ENCODE measurements around the gene CZIB. TPM values are rescaled to one million over a fixed set of nuclear protein-coding genes. Genes with fewer than 3 reads are reported as not detected.

Gene CZIB
- total and polyA plus RNA-seq, 2 of the 4 experiments (the other 2 are of a cell fraction) = 41.0 to 58.9 TPM

DNA sequence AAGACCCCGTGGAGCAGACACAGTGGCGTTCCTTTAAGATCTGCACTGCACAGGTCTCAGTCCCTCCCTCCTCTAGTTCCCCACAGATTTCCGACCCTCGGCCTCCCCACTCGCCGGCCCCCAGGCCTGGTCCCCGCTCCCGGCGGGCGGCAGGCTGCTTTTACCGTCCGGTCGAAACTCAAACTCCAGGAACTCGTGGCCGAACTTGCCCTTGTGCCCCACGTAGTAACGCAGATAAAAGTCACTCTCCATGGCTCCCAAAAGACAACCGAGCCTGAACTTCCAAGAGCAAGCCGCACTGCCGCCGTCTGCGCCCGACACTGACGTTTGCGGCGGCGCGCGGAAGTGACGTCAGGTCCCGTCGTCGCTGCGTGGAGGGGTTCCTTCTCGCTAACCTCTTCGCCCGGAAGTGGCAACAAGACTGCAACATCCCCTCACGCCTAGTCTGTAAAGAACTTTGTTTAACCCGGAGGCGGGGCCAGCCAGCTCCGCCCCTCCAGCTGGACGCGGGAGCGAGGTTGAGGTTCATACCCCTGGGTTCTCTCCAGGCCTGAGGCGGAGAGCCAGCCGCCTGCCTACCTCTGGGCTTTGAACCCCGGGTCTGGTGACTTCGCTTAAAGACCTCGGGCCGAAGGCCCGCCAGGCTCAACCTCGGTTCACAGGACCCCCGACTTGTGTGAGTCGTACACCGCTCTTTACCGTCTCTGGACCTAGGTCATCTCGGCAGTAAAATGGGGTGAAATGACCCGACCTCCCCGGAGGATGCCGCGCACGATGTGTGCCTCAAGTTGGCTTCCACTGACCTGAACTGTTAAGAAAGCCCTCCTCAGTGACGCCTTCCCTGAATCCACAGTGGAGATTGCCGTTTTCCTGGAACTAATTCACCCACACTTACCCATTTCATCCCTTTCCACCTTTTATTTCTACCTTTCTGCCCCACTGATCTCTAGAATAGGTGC, 18.0 kb upstream of the CZIB start, which contains the start of gene MAGOH:
TSS of gene MAGOH (minus strand) at position 322 of the 959 bp plus-strand sequence. CDS start at position 252, 70 bp downstream.
- H3K79me1 ChIP-seq (ENCODE audit: low read depth in 1 of 2, low read length in 2 of 2) = peaks cover 30 to 42% of the 10 kb centered on the region in 2 experiments
- no peak for TF ChIP-seq CHD1 (IDR thresholded peaks at IDR 0.05; ENCODE audit: low read depth, low read length)
- TF ChIP-seq RAD21 (IDR thresholded peaks at IDR 0.05; ENCODE audit: low read length) = peak; percentile 1; the same call in 1 of the 2 replicates
- no peak for TF ChIP-seq RCOR1 (IDR thresholded peaks at IDR 0.05; ENCODE audit: insufficient replicate concordance, low read length)
- TF ChIP-seq MAFK (IDR thresholded peaks at IDR 0.05; ENCODE audit: low read depth, low read length) = no peak
- TF ChIP-seq, protein P1, sequence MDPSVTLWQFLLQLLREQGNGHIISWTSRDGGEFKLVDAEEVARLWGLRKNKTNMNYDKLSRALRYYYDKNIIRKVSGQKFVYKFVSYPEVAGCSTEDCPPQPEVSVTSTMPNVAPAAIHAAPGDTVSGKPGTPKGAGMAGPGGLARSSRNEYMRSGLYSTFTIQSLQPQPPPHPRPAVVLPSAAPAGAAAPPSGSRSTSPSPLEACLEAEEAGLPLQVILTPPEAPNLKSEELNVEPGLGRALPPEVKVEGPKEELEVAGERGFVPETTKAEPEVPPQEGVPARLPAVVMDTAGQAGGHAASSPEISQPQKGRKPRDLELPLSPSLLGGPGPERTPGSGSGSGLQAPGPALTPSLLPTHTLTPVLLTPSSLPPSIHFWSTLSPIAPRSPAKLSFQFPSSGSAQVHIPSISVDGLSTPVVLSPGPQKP (IDR thresholded peaks at IDR 0.05; ENCODE audit: borderline replicate concordance, low read depth, low read length) = 0 out of 2 replicates have a peak, but pooled peaks have one; percentile 44
- TF ChIP-seq, protein P2, sequence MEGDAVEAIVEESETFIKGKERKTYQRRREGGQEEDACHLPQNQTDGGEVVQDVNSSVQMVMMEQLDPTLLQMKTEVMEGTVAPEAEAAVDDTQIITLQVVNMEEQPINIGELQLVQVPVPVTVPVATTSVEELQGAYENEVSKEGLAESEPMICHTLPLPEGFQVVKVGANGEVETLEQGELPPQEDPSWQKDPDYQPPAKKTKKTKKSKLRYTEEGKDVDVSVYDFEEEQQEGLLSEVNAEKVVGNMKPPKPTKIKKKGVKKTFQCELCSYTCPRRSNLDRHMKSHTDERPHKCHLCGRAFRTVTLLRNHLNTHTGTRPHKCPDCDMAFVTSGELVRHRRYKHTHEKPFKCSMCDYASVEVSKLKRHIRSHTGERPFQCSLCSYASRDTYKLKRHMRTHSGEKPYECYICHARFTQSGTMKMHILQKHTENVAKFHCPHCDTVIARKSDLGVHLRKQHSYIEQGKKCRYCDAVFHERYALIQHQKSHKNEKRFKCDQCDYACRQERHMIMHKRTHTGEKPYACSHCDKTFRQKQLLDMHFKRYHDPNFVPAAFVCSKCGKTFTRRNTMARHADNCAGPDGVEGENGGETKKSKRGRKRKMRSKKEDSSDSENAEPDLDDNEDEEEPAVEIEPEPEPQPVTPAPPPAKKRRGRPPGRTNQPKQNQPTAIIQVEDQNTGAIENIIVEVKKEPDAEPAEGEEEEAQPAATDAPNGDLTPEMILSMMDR (conservative IDR thresholded peaks at IDR 0.05; ENCODE audit: low read depth, low read length) = no peak
- peak; percentile 85 for TF ChIP-seq MXI1 (IDR thresholded peaks at IDR 0.05; ENCODE audit: borderline replicate concordance, low read depth, low read length)
- peak; percentile 63; the same call in 1 of the 2 replicates for TF ChIP-seq MAZ (IDR thresholded peaks at IDR 0.05; ENCODE audit: borderline replicate concordance, low read depth, low read length)
- no peak for TF ChIP-seq FOS (IDR thresholded peaks at IDR 0.05; ENCODE audit: low read depth, low read length)
- no peak for TF ChIP-seq RFX5 (IDR thresholded peaks at IDR 0.05; ENCODE audit: low read depth, low read length)
- TF ChIP-seq SMC3 (IDR thresholded peaks at IDR 0.05; ENCODE audit: low read depth, low read length) = no peak
- no peak for TF ChIP-seq NFE2L2 (IDR thresholded peaks at IDR 0.05; ENCODE audit: low read depth, low read length)
- TF ChIP-seq POLR2A (IDR thresholded peaks at IDR 0.05; ENCODE audit: low read depth, low read length) = peak; percentile 75

More for the DNA sequence above, 18.0 kb upstream of the CZIB start, which contains the start of gene MAGOH:
- Histone ChIP-seq H3K4ac (ENCODE audit: low read depth, low read length) (peak within 1 kb of the TSS; percentile 95), H3K4me2 (ENCODE audit: low read depth, low read length) (peak within 1 kb of the TSS; percentile 100), H2AK5ac (ENCODE audit: low read depth, low read length) (peak within 1 kb of the TSS; percentile 97), H2BK120ac (ENCODE audit: low read depth, low read length) (peak within 1 kb of the TSS; percentile 69), H3K9me1 (ENCODE audit: insufficient read depth, low read length) (peaks cover 4% of the 10 kb centered on the region; the same call in 1 of the 2 replicates), H3K9me3 (ENCODE audit: control insufficient read depth, insufficient read depth, low read length) (no peaks in the 10 kb centered on the region), H3K9ac (ENCODE audit: low read depth, low read length) (peak within 1 kb of the TSS; percentile 75), H3K18ac (ENCODE audit: low read depth, low read length) (peak within 1 kb of the TSS; percentile 61), H3K4me1 (ENCODE audit: control insufficient read depth, insufficient read depth, low read length) (peaks cover 8% of the 10 kb centered on the region), H4K5ac (ENCODE audit: low read depth, low read length) (peak within 1 kb of the TSS; percentile 98), H2BK15ac (ENCODE audit: low read depth, low read length) (peak within 1 kb of the TSS; percentile 24; the same call in 1 of the 3 replicates), H2BK5ac (ENCODE audit: low read depth, low read length, poor library complexity, severe bottlenecking) (peak within 1 kb of the TSS; percentile 36), H3K14ac (replicated peaks; ENCODE audit: low read depth, low read length) (peak within 1 kb of the TSS; percentile 95), H3K4me3 (ENCODE audit: insufficient read depth, low read depth, low read length) (peak within 1 kb of the TSS; percentile 87), H3K56ac (ENCODE audit: extremely low read depth, insufficient read depth, low read length) (peak within 1 kb of the TSS; percentile 59), H3K36me3 (ENCODE audit: control insufficient read depth, insufficient read depth, low read length) (peaks cover 7% of the 10 kb centered on the region), H4K8ac (ENCODE audit: low read depth in 2 of 2, low read length in 2 of 2) (peak within 1 kb of the TSS; percentile 99), H4K20me1 (ENCODE audit: insufficient read depth, low read length) (no peaks in the 10 kb centered on the region; the same call in 1 of the 2 replicates), H3K23ac (ENCODE audit: low read depth, low read length) (peak within 1 kb of the TSS; percentile 79), H2BK20ac (ENCODE audit: low read depth, low read length) (0 out of 2 replicates have a peak within 1 kb of the TSS, but pooled peaks have one; percentile 18), H4K91ac (ENCODE audit: insufficient read depth, low read depth, low read length) (peak within 1 kb of the TSS; percentile 88), H2AFZ (replicated peaks; ENCODE audit: low read length, poor library complexity) (peak within 1 kb of the TSS; percentile 88), H3K27ac (ENCODE audit: insufficient read depth, low read length) (peak within 1 kb of the TSS; percentile 74), H3K27me3 (ENCODE audit: control insufficient read depth, insufficient read depth, low read length) (no peaks in the 10 kb centered on the region), H2AK9ac (replicated peaks; ENCODE audit: low read depth, low read length, poor library complexity) (peak within 1 kb of the TSS; percentile 89)
- BruUV-seq (replicated peaks) = TSS peak; percentile 97
- ChIA-PET POLR2A (ENCODE audit: unreplicated experiment) (interaction anchor here (0.8 to 1.0 kb wide), 2 partner anchors 10 to 15 kb away, joined by 4 to 25 read pairs; no protein-coding TSS in a partner anchor), CTCF (no interaction called here)
- peak; percentile 98 for ATAC-seq (ENCODE audit: low read depth)
- intact Hi-C loops (cut with micrococcal nuclease) (no loop called here), in situ Hi-C loops (cut with MboI; ENCODE audit: low sequenced_read_pairs) (no loop called here), dilution Hi-C loops (cut with HindIII; ENCODE audit: low sequenced_read_pairs, unreplicated experiment) (no loop called here)
- DNase-seq = peak; percentile 96
- 9% methylated on average over 42 of the region's 64 CpGs; no CpG with 5 or more reads in 1 of the 2 experiments for WGBS, 2 experiments (ENCODE audit: extremely low coverage in 2 of 2, insufficient read length in 1 of 2)

Measured in IMR-90 (cell line).